Measurements from ENCODE around the gene CYBRD1.

DNA sequence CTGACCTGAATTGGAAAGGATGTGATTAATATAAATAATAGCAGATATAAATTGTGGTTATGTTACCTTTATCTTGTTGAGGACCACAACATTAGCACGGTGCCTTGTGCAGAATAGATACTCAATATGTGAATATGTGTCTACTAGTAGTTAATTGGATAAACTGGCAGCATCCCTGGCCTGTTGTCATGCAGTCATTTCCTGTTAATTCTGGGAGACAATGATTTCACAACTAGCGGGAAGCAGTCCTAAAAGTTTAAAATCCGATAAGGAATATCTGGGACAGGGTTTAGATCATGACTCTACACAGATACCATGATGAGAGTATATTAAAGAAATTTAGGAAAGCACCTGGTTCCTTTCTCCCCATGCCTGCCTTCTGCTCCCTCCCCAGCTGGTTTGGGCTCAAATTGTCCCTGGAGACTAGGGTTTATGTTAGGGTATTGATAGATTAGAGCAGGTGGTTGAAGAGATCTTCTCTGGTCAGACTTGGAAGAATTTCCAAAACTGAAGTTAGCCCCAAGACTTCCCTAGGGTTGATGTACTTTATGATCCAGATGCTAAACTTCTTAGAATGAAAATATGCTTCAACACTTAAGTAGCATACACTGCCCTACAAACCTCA lies 32.8 kb downstream of the CYBRD1 start:
- TF ChIP-seq, protein P1, sequence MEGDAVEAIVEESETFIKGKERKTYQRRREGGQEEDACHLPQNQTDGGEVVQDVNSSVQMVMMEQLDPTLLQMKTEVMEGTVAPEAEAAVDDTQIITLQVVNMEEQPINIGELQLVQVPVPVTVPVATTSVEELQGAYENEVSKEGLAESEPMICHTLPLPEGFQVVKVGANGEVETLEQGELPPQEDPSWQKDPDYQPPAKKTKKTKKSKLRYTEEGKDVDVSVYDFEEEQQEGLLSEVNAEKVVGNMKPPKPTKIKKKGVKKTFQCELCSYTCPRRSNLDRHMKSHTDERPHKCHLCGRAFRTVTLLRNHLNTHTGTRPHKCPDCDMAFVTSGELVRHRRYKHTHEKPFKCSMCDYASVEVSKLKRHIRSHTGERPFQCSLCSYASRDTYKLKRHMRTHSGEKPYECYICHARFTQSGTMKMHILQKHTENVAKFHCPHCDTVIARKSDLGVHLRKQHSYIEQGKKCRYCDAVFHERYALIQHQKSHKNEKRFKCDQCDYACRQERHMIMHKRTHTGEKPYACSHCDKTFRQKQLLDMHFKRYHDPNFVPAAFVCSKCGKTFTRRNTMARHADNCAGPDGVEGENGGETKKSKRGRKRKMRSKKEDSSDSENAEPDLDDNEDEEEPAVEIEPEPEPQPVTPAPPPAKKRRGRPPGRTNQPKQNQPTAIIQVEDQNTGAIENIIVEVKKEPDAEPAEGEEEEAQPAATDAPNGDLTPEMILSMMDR (IDR thresholded peaks at IDR 0.05), result no peak
- TF ChIP-seq POLR2A (IDR thresholded peaks at IDR 0.05), result no peak
